KMS-11 (cell line): ENCODE data around the gene SLC37A1.

Experiments used
- H2AFZ ChIP-seq: fragments of 200-600 bp; sonication (generic); 2 replicates; pipeline ENCODE4 v1.6.1; 2016; ENCODE audit warnings: antibody characterized with exemption, mixed run types, low read depth
- H3K27ac ChIP-seq: fragments of 200-600 bp; sonication (generic); 2 replicates; pipeline ENCODE4 v1.6.1; 2016; ENCODE audit warnings: mild to moderate bottlenecking, mixed run types
- H3K27me3 ChIP-seq: fragments of 200-600 bp; sonication (generic); 2 replicates; pipeline ENCODE4 v1.6.1; 2017; ENCODE audit warnings: mild to moderate bottlenecking, low read depth, mixed run types, moderate library complexity; ENCODE audit not compliant: insufficient read depth
- H3K36me3 ChIP-seq: fragments of 200-600 bp; sonication (generic); 2 replicates; pipeline ENCODE4 v1.6.1; 2017; ENCODE audit warnings: mild to moderate bottlenecking, mixed run types; ENCODE audit not compliant: insufficient read depth
- H3K4me1 ChIP-seq: fragments of 200-600 bp; sonication (generic); 2 replicates; pipeline ENCODE4 v1.6.1; 2016; ENCODE audit warnings: mild to moderate bottlenecking, low read depth, mixed run types; ENCODE audit not compliant: poor library complexity, severe bottlenecking
- H3K4me2 ChIP-seq: fragments of 200-600 bp; sonication (generic); 2 replicates; pipeline ENCODE4 v1.7.0; 2016; ENCODE audit warnings: mild to moderate bottlenecking, mixed run types
- H3K4me3 ChIP-seq: fragments of 200-600 bp; sonication (generic); IDR thresholded peaks from 2 replicates; pipeline ENCODE4 v1.6.1; 2017; ENCODE audit warnings: low read depth, low read length, mixed read lengths; ENCODE audit not compliant: insufficient read depth
- H3K79me2 ChIP-seq: fragments of 200-600 bp; sonication (generic); 2 replicates; pipeline ENCODE4 v1.6.1; 2016; ENCODE audit warnings: low read depth, mixed run types; ENCODE audit not compliant: insufficient read depth
- H3K9ac ChIP-seq: fragments of 200-600 bp; sonication (generic); 2 replicates; pipeline ENCODE4 v1.6.1; 2016; ENCODE audit warnings: mild to moderate bottlenecking, mixed run types
- H4K20me1 ChIP-seq: fragments of 200-600 bp; sonication (generic); 2 replicates; pipeline ENCODE4 v1.6.1; 2016; ENCODE audit warnings: mild to moderate bottlenecking, mixed run types; ENCODE audit not compliant: insufficient read depth
- CTCF ChIP-seq: fragments of 200-600 bp; sonication (generic); conservative IDR thresholded peaks from 2 replicates; pipeline ENCODE4 v1.6.1; 2017; ENCODE audit warnings: low read depth, mild to moderate bottlenecking, antibody characterized with exemption, low read length, moderate library complexity, mixed read lengths

Gene SLC37A1

GRCh38 chr21:42578034-42578433 is 64.4 kb downstream of the SLC37A1 start:
- Histone ChIP-seq H3K27ac (no peak overlapping the region), H4K20me1 (no peaks in the 10 kb centered on the region), H3K36me3 (no peaks in the 10 kb centered on the region), H3K4me3 (no peak overlapping the region), H3K4me2 (no peak overlapping the region), H3K4me1 (no peaks in the 10 kb centered on the region), H3K9ac (no peak overlapping the region), H2AFZ (no peak overlapping the region), H3K27me3 (no peaks in the 10 kb centered on the region), H3K79me2 (no peaks in the 10 kb centered on the region)
- no peak for TF ChIP-seq CTCF

- H3K4me1 ChIP-seq: no peaks in the 10 kb centered on the region
- no peak overlapping the region for H2AFZ ChIP-seq
- H3K27me3 ChIP-seq: no peaks in the 10 kb centered on the region
- H4K20me1 ChIP-seq: no peaks in the 10 kb centered on the region
- H3K4me2 ChIP-seq: no peak overlapping the region
- no peak overlapping the region for H3K27ac ChIP-seq
- no peaks in the 10 kb centered on the region for H3K79me2 ChIP-seq
- no peak overlapping the region for H3K9ac ChIP-seq
- TF ChIP-seq CTCF: no peak
- H3K4me3 ChIP-seq: no peak overlapping the region
- no peaks in the 10 kb centered on the region for H3K36me3 ChIP-seq
These were observed 65.2 kb downstream of the SLC37A1 start for GRCh38 chr21:42578761-42579415.

GRCh38 chr21:42579456-42580075 is 65.9 kb downstream of the SLC37A1 start:
- Histone ChIP-seq H3K27me3 (no peaks in the 10 kb centered on the region), H3K4me1 (no peaks in the 10 kb centered on the region), H3K9ac (no peak overlapping the region), H3K27ac (no peak overlapping the region), H3K79me2 (no peaks in the 10 kb centered on the region), H4K20me1 (no peaks in the 10 kb centered on the region), H2AFZ (no peak overlapping the region), H3K4me3 (no peak overlapping the region), H3K36me3 (no peaks in the 10 kb centered on the region), H3K4me2 (no peak overlapping the region)
- no peak for TF ChIP-seq CTCF

- no peak overlapping the region for H3K9ac ChIP-seq
- no peak for TF ChIP-seq CTCF
- no peaks in the 10 kb centered on the region for H3K27me3 ChIP-seq
- no peaks in the 10 kb centered on the region for H3K79me2 ChIP-seq
- no peak overlapping the region for H3K4me2 ChIP-seq
- H3K4me1 ChIP-seq: no peaks in the 10 kb centered on the region
- no peaks in the 10 kb centered on the region for H3K36me3 ChIP-seq
- H2AFZ ChIP-seq: no peak overlapping the region
- no peak overlapping the region for H3K4me3 ChIP-seq
- no peak overlapping the region for H3K27ac ChIP-seq
- no peaks in the 10 kb centered on the region for H4K20me1 ChIP-seq
These were observed 66.6 kb downstream of the SLC37A1 start for GRCh38 chr21:42580076-42580792.
